Endothelial cell (in vitro differentiated cells): ENCODE data around the gene MYCBP2. TPM values are rescaled to one million over a fixed set of nuclear protein-coding genes. Genes with fewer than 3 reads are reported as not detected.
"Not testable (repeated sequence)": the region's sequence is repeated elsewhere in the genome, so short reads cannot be mapped to it uniquely, and the experiment has no call there.

Experiments
- DNase-seq: peaks from one replicate; pipeline ENCODE4 v3.0.0; 2021; ENCODE audit warnings: low spot score
- H3K27ac Mint-ChIP-seq: one replicate; pipeline ENCODE4 v1.8.0; 2021; ENCODE audit warnings: mixed read lengths, inconsistent platforms; ENCODE audit not compliant: unreplicated experiment
- H3K27me3 Mint-ChIP-seq: one replicate; pipeline ENCODE4 v1.8.0; 2021; ENCODE audit warnings: mild to moderate bottlenecking, moderate library complexity, mixed read lengths, inconsistent platforms; ENCODE audit not compliant: unreplicated experiment
- H3K36me3 Mint-ChIP-seq: one replicate; pipeline ENCODE4 v1.8.0; 2021; ENCODE audit warnings: mild to moderate bottlenecking, low read depth, mixed read lengths, inconsistent platforms; ENCODE audit not compliant: unreplicated experiment
- H3K4me1 Mint-ChIP-seq: one replicate; pipeline ENCODE4 v1.8.0; 2021; ENCODE audit warnings: mild to moderate bottlenecking, mixed read lengths, inconsistent platforms; ENCODE audit not compliant: unreplicated experiment
- H3K4me3 Mint-ChIP-seq: one replicate; pipeline ENCODE4 v1.8.0; 2021; ENCODE audit warnings: mild to moderate bottlenecking, mixed read lengths, inconsistent platforms; ENCODE audit not compliant: unreplicated experiment
- H3K9me3 Mint-ChIP-seq: one replicate; pipeline ENCODE4 v1.8.0; 2021; ENCODE audit warnings: mixed read lengths, inconsistent platforms; ENCODE audit not compliant: unreplicated experiment
- total RNA-seq: library from RNA; stranded (reverse); fragmentation: NEBNext Ultra II Directional; extraction: Animal tissue kit (Norgen Biotek cat#: 25700); gene quantifications from one replicate; pipeline ENCODE4 v1.2.1, GENCODE V29; 2021; ENCODE audit not compliant: unreplicated experiment
- TF ChIP-seq, protein P1 (sequence below): fragments of 200-600 bp; sonication (generic); IDR thresholded peaks from one replicate; pipeline ENCODE4 v1.5.0; 2021; ENCODE audit warnings: antibody characterized with exemption; ENCODE audit not compliant: unreplicated experiment

MYCBP2 gene
- total RNA-seq, 1 donor from 2014 or later, result 94.7 TPM

DNA sequence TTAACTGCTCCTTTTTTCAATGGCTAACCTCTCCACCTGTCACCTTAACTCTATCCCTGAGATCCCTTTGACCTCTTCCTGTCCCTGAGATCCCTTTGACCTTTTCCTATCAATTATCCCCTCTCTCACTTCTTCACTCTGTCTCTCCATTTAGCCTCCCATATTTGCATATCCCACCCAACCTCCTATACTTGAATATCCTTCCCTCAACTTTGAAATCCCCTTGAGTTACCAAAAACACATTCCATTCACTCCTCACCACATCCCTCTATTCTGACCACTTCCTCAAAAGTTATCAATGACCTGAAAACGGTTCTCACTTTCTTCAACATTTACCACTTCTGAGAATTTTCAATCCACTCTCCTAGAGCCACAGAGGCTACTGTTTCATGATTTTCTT is 3.0 kb downstream of the MYCBP2 start:
- Mint-ChIP-seq H3K4me1 (peaks cover 47% of the 10 kb centered on the region), H3K36me3 (no peaks in the 10 kb centered on the region), H3K27me3 (peaks cover 11% of the 10 kb centered on the region), H3K9me3 (no peaks in the 10 kb centered on the region), H3K4me3 (peak overlapping the region; percentile 57), H3K27ac (peak overlapping the region; percentile 2)
- no peak for DNase-seq
- TF ChIP-seq, protein P1, sequence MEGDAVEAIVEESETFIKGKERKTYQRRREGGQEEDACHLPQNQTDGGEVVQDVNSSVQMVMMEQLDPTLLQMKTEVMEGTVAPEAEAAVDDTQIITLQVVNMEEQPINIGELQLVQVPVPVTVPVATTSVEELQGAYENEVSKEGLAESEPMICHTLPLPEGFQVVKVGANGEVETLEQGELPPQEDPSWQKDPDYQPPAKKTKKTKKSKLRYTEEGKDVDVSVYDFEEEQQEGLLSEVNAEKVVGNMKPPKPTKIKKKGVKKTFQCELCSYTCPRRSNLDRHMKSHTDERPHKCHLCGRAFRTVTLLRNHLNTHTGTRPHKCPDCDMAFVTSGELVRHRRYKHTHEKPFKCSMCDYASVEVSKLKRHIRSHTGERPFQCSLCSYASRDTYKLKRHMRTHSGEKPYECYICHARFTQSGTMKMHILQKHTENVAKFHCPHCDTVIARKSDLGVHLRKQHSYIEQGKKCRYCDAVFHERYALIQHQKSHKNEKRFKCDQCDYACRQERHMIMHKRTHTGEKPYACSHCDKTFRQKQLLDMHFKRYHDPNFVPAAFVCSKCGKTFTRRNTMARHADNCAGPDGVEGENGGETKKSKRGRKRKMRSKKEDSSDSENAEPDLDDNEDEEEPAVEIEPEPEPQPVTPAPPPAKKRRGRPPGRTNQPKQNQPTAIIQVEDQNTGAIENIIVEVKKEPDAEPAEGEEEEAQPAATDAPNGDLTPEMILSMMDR, result no peak

DNA sequence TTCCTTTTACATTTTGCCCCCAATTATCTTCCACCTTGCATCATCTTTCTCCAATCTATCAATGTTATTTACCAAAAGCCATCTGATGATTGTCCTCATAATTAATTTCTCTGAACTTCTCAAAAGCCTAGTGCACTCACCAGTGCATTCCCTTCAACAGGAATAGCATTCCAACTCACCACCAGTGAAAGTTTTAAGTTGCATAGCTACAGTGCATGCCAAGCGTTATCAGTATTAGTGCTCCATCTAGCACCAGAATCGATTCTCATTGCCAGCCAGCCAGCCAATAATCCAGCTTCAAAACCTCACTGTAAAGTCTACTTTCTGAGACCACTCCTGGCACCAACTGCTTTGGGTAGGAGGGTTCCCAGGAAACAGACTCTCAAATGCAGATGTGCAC is 7.4 kb downstream of the MYCBP2 start:
- Mint-ChIP-seq H3K36me3 (no peaks in the 10 kb centered on the region), H3K27ac (no peak overlapping the region), H3K27me3 (peaks cover 4% of the 10 kb centered on the region), H3K4me1 (peaks cover 33% of the 10 kb centered on the region), H3K4me3 (no peak overlapping the region), H3K9me3 (no peaks in the 10 kb centered on the region)
- TF ChIP-seq, protein P1, result no peak
- no peak for DNase-seq

DNA sequence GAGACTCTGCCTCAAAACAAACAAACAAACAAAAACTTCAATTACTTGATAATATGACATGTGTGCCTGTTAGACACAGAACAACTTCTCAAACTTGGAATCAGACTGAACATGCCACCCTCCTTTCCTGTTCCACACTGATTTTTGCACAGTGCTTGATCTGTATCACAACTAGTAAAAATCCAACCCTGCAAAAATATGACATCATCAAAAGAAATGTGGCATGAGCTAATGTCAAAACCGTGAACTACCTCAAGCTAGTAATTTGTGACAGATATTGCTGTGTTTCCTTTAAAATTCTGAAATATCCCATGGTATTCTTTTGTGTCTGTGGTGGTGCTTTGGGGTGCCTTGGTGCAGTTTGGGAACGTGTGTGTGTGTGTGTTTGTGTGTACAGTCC is 8.2 kb downstream of the MYCBP2 start:
- no peak overlapping the region for H3K27ac Mint-ChIP-seq
- H3K27me3 Mint-ChIP-seq, result peaks cover 4% of the 10 kb centered on the region
- no peaks in the 10 kb centered on the region for H3K9me3 Mint-ChIP-seq
- H3K36me3 Mint-ChIP-seq, result no peaks in the 10 kb centered on the region
- DNase-seq, result no peak
- no peak overlapping the region for H3K4me3 Mint-ChIP-seq
- TF ChIP-seq, protein P1, result no peak
- H3K4me1 Mint-ChIP-seq, result peaks cover 26% of the 10 kb centered on the region

DNA sequence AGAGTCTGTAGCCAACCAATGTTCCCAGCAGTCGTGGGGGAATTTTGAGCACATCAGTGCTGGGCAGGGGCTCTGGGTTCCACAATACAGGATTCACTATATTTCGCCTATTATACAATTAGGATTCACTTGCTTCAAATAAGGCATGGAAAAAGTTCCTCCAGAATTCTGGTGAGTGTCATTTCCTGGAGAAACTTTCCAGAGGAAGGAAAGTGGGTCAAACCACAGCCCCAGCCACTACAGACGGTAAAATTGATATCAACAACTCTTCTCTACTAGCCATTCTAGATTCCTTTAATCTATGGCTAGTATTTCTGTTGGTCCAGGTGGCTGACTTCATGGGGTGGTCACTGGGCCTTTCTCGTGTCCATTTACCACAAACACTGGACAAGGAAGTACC is 10.5 kb downstream of the MYCBP2 start:
- peaks cover 13% of the 10 kb centered on the region for H3K4me1 Mint-ChIP-seq
- H3K36me3 Mint-ChIP-seq, result no peaks in the 10 kb centered on the region
- H3K27me3 Mint-ChIP-seq, result peaks cover 1% of the 10 kb centered on the region
- no peaks in the 10 kb centered on the region for H3K9me3 Mint-ChIP-seq
- DNase-seq, result no peak
- H3K27ac Mint-ChIP-seq, result no peak overlapping the region
- no peak overlapping the region for H3K4me3 Mint-ChIP-seq
- TF ChIP-seq, protein P1, result no peak

DNA sequence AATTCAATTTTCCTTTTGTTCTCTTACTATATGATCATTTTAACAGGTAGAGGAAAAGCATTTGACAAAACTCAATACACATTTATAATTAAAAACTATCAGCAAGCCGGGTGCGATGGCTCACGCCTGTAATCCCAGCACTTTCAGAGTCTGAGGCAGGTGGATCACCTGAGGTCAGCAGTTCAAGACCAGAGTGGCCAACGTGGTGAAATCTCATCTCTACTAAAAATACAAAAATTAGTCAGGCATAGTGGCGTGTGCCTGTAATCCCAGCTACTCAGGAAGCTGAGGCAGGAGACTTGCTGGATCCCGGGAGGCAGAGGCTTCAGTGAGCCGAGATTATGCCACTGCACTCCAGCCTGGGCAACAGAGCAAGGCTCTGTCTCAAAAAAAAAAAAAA is 11.4 kb downstream of the MYCBP2 start:
- peaks cover 22% of the 10 kb centered on the region for H3K4me1 Mint-ChIP-seq
- not testable (repeated sequence) for H3K9me3 Mint-ChIP-seq, H3K36me3 Mint-ChIP-seq, H3K27me3 Mint-ChIP-seq, DNase-seq, H3K4me3 Mint-ChIP-seq, H3K27ac Mint-ChIP-seq

DNA sequence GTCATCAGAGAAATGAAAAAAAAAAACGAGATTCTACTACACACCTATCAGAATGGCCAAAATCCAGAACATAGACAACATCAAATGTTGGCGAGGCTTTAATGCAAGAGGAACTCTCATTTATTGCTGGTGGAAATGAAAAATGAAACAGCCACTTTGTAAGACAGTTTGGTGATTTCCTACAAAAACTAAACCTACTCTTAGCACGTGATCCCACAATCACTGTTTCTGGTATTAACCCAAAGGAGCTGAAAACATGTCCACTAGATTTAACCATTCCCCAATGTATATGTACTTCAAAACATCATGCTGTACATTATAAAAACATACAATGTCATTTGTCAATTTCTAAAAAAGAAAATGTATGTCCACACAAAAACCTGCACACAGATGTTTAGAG is 13.0 kb downstream of the MYCBP2 start:
- no peak overlapping the region for H3K4me3 Mint-ChIP-seq
- H3K36me3 Mint-ChIP-seq, result no peaks in the 10 kb centered on the region
- H3K9me3 Mint-ChIP-seq, result no peaks in the 10 kb centered on the region
- TF ChIP-seq, protein P1, result no peak
- no peak overlapping the region for H3K27ac Mint-ChIP-seq
- DNase-seq, result no peak
- H3K27me3 Mint-ChIP-seq, result peaks cover 1% of the 10 kb centered on the region
- H3K4me1 Mint-ChIP-seq, result peaks cover 21% of the 10 kb centered on the region
